ENCODE data around the gene ZNF124. TPM values are rescaled to one million over a fixed set of nuclear protein-coding genes. Genes with fewer than 3 reads are reported as not detected.

ZNF124 gene
- total and polyA plus RNA-seq, 2 experiments from 2014 or later, result 23.2 to 43.9 TPM

DNA sequence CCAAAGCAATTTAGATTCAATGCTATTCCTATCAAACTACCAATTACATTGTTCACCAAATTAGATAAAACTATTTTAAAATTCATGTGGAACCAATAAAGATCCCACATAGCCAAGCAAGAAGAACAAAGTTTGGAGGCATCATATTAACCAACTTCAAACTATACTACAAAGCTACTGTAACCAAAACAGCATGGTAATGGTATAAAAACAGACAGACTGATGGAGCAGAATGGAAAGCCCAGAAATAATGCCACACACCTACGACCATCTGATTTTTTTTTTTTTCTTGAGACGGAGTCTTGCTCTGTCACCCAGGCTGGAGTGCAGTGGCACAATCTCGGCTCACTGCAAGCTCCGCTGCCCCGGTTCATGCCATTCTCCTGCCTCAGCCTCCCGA is 7.1 kb downstream of the ZNF124 start:
- Histone ChIP-seq H3K9me2 (ENCODE audit: insufficient read depth) (no peaks in the 10 kb centered on the region), H3F3A (replicated peaks; ENCODE audit: low read depth) (no peaks in the 10 kb centered on the region), H4K20me1 (replicated peaks; ENCODE audit: insufficient read depth) (peaks cover 50% of the 10 kb centered on the region), H3K27ac (ENCODE audit: low read depth) (no peak overlapping the region), H3K27me3 (ENCODE audit: insufficient read depth) (no peaks in the 10 kb centered on the region), H3K4me1 (ENCODE audit: insufficient read depth) (peaks cover 37% of the 10 kb centered on the region), H3K36me3 (ENCODE audit: insufficient read depth) (no peaks in the 10 kb centered on the region), H2AFZ (no peak overlapping the region), H3K79me2 (replicated peaks; ENCODE audit: insufficient read depth) (peaks cover 98% of the 10 kb centered on the region), H3K4me3 (no peak overlapping the region), H3K4me2 (no peak overlapping the region)
- TF ChIP-seq EZH2phosphoT487 (IDR thresholded peaks at IDR 0.05; ENCODE audit: unreplicated experiment) (no peak), POLR2AphosphoS5 (IDR thresholded peaks at IDR 0.05; ENCODE audit: low read depth) (no peak), ZNF331 (CRISPR knock-in tag; IDR thresholded peaks at IDR 0.05; ENCODE audit: low read depth) (no peak), CREB1 (CRISPR knock-in tag; IDR thresholded peaks at IDR 0.05; ENCODE audit: low read depth) (no peak), ZNF114 (CRISPR knock-in tag; IDR thresholded peaks at IDR 0.05) (no peak), EZH2 (IDR thresholded peaks at IDR 0.05; ENCODE audit: low read depth, unreplicated experiment) (no peak), NANOG (IDR thresholded peaks at IDR 0.05; ENCODE audit: borderline replicate concordance) (no peak), STAT1 (IDR thresholded peaks at IDR 0.05; ENCODE audit: unreplicated experiment) (no peak), ZNF462 (CRISPR knock-in tag; IDR thresholded peaks at IDR 0.05) (no peak), CTCF (conservative IDR thresholded peaks at IDR 0.05; ENCODE audit: low read depth in 2 of 2) (no peak), JUNB (IDR thresholded peaks at IDR 0.05; ENCODE audit: unreplicated experiment) (no peak)
- TF ChIP-seq, protein P1, sequence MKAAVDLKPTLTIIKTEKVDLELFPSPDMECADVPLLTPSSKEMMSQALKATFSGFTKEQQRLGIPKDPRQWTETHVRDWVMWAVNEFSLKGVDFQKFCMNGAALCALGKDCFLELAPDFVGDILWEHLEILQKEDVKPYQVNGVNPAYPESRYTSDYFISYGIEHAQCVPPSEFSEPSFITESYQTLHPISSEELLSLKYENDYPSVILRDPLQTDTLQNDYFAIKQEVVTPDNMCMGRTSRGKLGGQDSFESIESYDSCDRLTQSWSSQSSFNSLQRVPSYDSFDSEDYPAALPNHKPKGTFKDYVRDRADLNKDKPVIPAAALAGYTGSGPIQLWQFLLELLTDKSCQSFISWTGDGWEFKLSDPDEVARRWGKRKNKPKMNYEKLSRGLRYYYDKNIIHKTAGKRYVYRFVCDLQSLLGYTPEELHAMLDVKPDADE (IDR thresholded peaks at IDR 0.05), result no peak
- TF ChIP-seq, protein P2, sequence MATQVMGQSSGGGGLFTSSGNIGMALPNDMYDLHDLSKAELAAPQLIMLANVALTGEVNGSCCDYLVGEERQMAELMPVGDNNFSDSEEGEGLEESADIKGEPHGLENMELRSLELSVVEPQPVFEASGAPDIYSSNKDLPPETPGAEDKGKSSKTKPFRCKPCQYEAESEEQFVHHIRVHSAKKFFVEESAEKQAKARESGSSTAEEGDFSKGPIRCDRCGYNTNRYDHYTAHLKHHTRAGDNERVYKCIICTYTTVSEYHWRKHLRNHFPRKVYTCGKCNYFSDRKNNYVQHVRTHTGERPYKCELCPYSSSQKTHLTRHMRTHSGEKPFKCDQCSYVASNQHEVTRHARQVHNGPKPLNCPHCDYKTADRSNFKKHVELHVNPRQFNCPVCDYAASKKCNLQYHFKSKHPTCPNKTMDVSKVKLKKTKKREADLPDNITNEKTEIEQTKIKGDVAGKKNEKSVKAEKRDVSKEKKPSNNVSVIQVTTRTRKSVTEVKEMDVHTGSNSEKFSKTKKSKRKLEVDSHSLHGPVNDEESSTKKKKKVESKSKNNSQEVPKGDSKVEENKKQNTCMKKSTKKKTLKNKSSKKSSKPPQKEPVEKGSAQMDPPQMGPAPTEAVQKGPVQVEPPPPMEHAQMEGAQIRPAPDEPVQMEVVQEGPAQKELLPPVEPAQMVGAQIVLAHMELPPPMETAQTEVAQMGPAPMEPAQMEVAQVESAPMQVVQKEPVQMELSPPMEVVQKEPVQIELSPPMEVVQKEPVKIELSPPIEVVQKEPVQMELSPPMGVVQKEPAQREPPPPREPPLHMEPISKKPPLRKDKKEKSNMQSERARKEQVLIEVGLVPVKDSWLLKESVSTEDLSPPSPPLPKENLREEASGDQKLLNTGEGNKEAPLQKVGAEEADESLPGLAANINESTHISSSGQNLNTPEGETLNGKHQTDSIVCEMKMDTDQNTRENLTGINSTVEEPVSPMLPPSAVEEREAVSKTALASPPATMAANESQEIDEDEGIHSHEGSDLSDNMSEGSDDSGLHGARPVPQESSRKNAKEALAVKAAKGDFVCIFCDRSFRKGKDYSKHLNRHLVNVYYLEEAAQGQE (IDR thresholded peaks at IDR 0.05; ENCODE audit: unreplicated experiment), result no peak
- DNase-seq (ENCODE audit: low spot score) (no peak), ATAC-seq (no peak)
- no peak overlapping the region for H3K4me3 Mint-ChIP-seq
- H3K36me3 Mint-ChIP-seq (ENCODE audit: low read depth), result peaks cover 93% of the 10 kb centered on the region
- H3K4me1 Mint-ChIP-seq, result peaks cover 18% of the 10 kb centered on the region; the same call in 2 of the 3 replicates
- peaks cover 7% of the 10 kb centered on the region for H3K27me3 Mint-ChIP-seq (ENCODE audit: insufficient read depth, low read depth, poor library complexity)
- H3K9me3 Mint-ChIP-seq, result peaks cover 55% of the 10 kb centered on the region
- H3K27ac Mint-ChIP-seq, result no peak overlapping the region

Data from GM23338 (cell line).